Activated naive CD8-positive, alpha-beta T cell treated with anti-CD3 and anti-CD28 coated beads for 36 hours (primary cell): ENCODE results near the gene SP4. TPM values are rescaled to one million over a fixed set of nuclear protein-coding genes. Genes with fewer than 3 reads are reported as not detected.
A peak's percentile ranks its signal among the peaks of the same experiment; 100 is the strongest.

Source experiments
- DNase-seq: peaks from one replicate; pipeline ENCODE4 v3.0.0; 2021
- H3K27ac Mint-ChIP-seq: one replicate; pipeline ENCODE4 v1.8.0; 2022; ENCODE audit warnings: mild to moderate bottlenecking, moderate library complexity, mixed read lengths
- H3K27me3 Mint-ChIP-seq: one replicate; pipeline ENCODE4 v1.8.0; 2022; ENCODE audit warnings: mild to moderate bottlenecking, mixed read lengths
- H3K36me3 Mint-ChIP-seq: one replicate; pipeline ENCODE4 v1.8.0; 2021; ENCODE audit warnings: mild to moderate bottlenecking, mixed read lengths
- H3K4me1 Mint-ChIP-seq: one replicate; pipeline ENCODE4 v1.8.0; 2021; ENCODE audit warnings: mixed read lengths
- H3K4me3 Mint-ChIP-seq: one replicate; pipeline ENCODE4 v1.8.0; 2022; ENCODE audit warnings: mild to moderate bottlenecking, moderate library complexity, mixed read lengths
- H3K9me3 Mint-ChIP-seq: one replicate; pipeline ENCODE4 v1.8.0; 2022; ENCODE audit warnings: mixed read lengths
- total RNA-seq, 2 experiments: library from RNA; stranded (reverse); gene quantifications; one replicate each; pipeline ENCODE4 v1.2.3, GENCODE V29; 2021

The SP4 gene
- total RNA-seq, result 10 to 100 TPM; 17.6 to 18.0 TPM

DNA sequence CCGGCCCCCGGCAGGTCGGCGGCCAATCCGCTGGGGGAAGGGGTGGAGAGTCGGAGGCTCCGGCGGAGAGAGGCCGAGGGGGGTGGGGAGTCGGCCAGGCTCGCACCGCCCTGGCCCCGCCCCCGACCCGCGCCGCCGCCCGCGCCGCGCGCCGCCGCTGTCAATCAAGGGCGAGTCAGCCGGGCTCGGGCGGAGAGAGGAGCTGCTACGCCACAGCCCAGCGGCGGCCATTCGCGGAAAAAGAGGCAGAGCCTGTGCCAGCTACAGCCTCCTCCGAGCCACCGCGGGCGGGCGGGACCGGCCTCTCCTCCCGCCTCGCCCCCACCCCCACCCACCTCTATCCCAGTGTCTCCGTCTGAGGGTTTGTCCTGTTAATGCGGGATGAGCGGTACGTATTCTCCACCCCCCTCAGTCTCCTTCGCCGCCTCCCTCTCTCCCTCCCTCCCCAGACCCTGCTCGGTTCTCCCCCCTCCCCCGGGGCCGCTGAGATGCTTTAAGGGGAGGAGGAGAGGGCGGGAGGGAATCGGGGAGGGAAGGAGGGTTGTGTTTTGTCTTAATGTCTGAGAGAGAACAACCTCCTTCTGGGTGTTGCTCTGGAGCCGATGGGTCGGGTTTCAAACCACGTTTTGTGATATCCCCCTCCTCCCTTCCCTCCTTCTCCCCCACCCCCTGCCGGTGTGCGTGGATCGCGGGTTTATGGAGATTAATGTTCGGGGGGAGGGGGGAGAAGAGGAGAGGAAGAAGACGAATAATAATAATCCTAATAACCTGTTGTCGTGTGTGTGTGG lies at the start of gene SP4:
TSS of gene SP4 (plus strand) at position 213 of the 788 bp plus-strand sequence. CDS start at position 382, 169 bp downstream.
- H3K27ac Mint-ChIP-seq, result peak within 1 kb of the TSS; percentile 100
- peak; percentile 98 for DNase-seq
- H3K36me3 Mint-ChIP-seq, result peaks cover 25% of the 10 kb centered on the region
- peak within 1 kb of the TSS; percentile 99 for H3K4me3 Mint-ChIP-seq
- peaks cover 39% of the 10 kb centered on the region for H3K4me1 Mint-ChIP-seq
- no peaks in the 10 kb centered on the region for H3K27me3 Mint-ChIP-seq
- no peaks in the 10 kb centered on the region for H3K9me3 Mint-ChIP-seq

DNA sequence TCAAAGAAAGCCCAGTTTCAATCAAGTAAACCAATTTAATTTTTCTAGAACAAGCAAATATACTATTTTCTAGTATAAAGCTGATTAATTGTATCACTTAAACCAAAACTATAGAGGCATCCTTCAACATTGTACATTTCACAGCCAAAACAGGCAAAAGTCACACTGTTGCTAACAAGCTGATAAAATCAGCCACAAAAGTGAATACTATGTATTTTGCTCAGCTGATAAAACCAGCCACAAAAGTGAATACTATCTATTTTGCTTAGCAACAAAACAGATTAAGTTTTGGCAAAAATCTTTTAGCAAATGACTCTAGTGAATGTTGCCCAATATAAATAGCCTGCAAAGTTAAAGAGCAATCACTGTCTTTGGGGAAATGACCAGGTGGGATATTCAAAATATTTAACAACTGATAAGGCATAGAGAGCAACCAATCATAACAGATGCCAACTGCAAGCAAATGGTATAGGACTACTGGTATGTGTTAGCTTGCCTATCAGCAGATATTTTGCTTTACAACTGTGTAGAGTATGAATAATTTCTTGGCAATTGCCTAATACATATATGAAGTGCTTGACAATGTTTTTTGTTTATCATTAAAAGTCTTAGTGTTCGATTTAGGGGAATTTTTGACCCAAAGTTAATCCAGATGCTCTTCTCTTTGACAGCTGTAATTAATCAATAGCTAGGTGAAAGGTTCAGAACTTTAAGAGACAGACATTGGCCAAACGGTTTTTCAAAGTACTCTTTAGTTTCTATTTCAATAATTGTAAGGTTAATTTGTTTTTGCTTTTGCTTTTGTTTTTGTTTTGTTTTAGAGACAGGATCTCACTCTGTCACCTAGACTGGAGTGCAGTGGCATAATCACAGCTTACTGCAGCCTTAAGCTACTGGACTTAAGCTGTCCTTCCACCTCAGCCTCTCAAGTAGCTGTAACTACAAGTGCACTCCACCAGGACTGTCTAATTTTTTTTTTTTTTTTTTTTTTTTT lies 44.4 kb upstream of the SP4 start:
- Mint-ChIP-seq H3K4me1 (peaks cover 3% of the 10 kb centered on the region), H3K4me3 (no peak overlapping the region), H3K27me3 (no peaks in the 10 kb centered on the region), H3K36me3 (no peaks in the 10 kb centered on the region), H3K27ac (no peak overlapping the region), H3K9me3 (no peaks in the 10 kb centered on the region)
- no peak for DNase-seq

DNA sequence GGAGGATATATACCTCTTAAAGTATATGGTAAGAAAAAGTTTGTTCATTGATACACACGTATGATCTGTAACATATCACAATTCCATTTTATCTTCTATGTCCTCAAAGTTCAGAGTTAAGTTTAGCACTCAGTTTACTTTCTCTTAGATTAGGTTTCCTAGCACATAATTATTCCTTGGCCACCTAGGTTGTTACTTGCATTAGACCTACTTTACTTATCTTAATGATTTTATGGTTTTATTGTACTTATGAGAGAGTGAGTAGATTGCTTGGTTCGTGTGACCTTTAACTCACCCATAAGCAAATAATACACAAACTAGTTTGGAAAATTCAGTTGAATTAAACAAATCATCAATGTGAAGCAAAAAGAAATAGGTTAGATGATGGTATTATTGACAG lies 33.9 kb upstream of the SP4 start:
- Mint-ChIP-seq H3K4me1 (no peaks in the 10 kb centered on the region), H3K4me3 (no peak overlapping the region), H3K27ac (no peak overlapping the region), H3K9me3 (no peaks in the 10 kb centered on the region), H3K27me3 (no peaks in the 10 kb centered on the region), H3K36me3 (no peaks in the 10 kb centered on the region)
- no peak for DNase-seq

GRCh38 chr7:21401944-21402343 lies 25.9 kb upstream of the SP4 start:
- H3K4me1 Mint-ChIP-seq, result no peaks in the 10 kb centered on the region
- H3K9me3 Mint-ChIP-seq, result peaks cover 13% of the 10 kb centered on the region
- DNase-seq, result no peak
- H3K36me3 Mint-ChIP-seq, result peaks cover 2% of the 10 kb centered on the region
- no peaks in the 10 kb centered on the region for H3K27me3 Mint-ChIP-seq
- H3K4me3 Mint-ChIP-seq, result no peak overlapping the region
- H3K27ac Mint-ChIP-seq, result no peak overlapping the region

DNA sequence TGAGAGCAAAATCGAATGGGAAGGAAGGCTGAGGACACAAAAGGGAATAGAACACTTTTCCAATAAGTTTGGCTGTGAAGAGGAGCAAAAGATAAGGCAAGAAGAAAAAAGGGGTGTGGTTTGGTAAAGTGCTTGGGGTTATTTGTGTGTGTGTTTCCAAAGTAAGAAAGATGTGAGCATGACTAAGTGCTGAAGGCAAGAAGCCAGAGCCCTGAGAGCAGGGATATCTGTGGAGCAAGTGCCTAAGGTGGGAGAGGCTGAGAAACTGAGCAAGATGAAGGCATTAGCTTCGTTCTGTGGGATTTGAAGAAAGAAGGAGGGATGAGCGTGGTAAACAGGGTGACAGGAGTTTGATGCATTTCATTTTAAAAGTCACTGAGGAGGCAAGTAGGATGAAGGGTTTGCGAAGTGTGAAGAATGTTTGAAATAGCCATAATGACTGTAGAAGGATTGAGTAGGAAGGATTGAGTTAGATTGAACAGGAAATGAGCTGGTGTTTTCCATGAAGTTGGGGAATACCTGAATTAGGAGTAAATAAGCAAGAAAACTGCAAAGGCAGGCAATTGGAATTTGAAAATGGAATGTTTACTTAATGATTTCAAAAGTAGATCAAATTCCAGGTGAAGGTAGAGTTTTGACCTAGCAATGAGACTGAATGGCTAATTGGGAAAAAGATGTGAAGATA lies 19.9 kb upstream of the SP4 start:
- H3K27me3 Mint-ChIP-seq, result no peaks in the 10 kb centered on the region
- peaks cover 3% of the 10 kb centered on the region for H3K9me3 Mint-ChIP-seq
- DNase-seq, result no peak
- H3K27ac Mint-ChIP-seq, result no peak overlapping the region
- H3K4me1 Mint-ChIP-seq, result peaks cover 9% of the 10 kb centered on the region
- H3K4me3 Mint-ChIP-seq, result no peak overlapping the region
- no peaks in the 10 kb centered on the region for H3K36me3 Mint-ChIP-seq

DNA sequence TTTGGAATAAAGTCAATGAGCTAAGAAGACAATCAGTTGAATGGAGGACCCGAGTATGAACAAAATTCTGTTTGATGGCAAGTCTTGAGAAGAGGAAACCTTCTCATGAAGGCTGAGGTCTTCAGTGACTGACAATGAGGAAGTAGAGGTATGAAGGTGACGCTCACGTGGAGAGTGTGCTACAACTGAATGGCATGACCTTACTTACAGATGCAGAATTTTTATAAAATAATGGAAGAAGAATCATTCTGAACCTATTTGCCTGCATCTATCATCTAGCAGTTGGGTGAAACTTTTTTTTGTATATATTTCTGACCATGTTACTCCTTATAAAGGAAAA lies 19.4 kb upstream of the SP4 start:
- Mint-ChIP-seq H3K4me3 (no peak overlapping the region), H3K9me3 (peaks cover 3% of the 10 kb centered on the region)

GRCh38 chr7:21412410-21412851 lies 15.5 kb upstream of the SP4 start:
- Mint-ChIP-seq H3K27ac (no peak overlapping the region), H3K36me3 (no peaks in the 10 kb centered on the region), H3K4me3 (no peak overlapping the region), H3K4me1 (peaks cover 12% of the 10 kb centered on the region), H3K27me3 (no peaks in the 10 kb centered on the region), H3K9me3 (no peaks in the 10 kb centered on the region)
- DNase-seq, result no peak

More for the DNA sequence above, 19.4 kb upstream of the SP4 start:
- H3K27ac Mint-ChIP-seq, result no peak overlapping the region
- no peaks in the 10 kb centered on the region for H3K27me3 Mint-ChIP-seq
- no peaks in the 10 kb centered on the region for H3K36me3 Mint-ChIP-seq
- H3K4me1 Mint-ChIP-seq, result peaks cover 10% of the 10 kb centered on the region
- DNase-seq, result no peak

GRCh38 chr7:21412957-21413356 lies 14.9 kb upstream of the SP4 start:
- H3K4me3 Mint-ChIP-seq, result no peak overlapping the region
- no peaks in the 10 kb centered on the region for H3K27me3 Mint-ChIP-seq
- no peaks in the 10 kb centered on the region for H3K36me3 Mint-ChIP-seq
- H3K27ac Mint-ChIP-seq, result no peak overlapping the region
- no peak for DNase-seq
- H3K9me3 Mint-ChIP-seq, result no peaks in the 10 kb centered on the region
- H3K4me1 Mint-ChIP-seq, result peaks cover 12% of the 10 kb centered on the region

DNA sequence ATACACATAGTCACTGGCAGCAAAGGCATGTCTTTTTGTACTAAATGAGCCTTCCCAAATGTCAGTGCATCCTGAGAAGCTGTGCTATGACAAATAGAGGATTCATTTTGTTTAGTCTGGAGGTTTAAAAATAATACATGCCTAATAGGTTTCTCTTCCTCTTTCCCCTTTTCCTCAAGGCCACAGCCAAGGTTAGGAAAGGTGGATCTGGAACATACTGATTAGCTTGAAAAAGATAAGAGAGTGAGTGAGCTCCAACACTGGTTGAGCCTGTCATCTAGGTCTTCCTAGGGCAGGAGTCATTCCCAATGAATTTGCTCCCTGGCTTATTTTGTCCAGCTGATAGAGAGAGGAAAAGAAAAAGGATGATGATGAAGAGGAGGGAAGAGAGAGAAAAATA lies 14.4 kb upstream of the SP4 start:
- no peak for DNase-seq
- Mint-ChIP-seq H3K4me3 (no peak overlapping the region), H3K4me1 (peaks cover 9% of the 10 kb centered on the region), H3K27ac (no peak overlapping the region), H3K9me3 (no peaks in the 10 kb centered on the region), H3K36me3 (no peaks in the 10 kb centered on the region), H3K27me3 (no peaks in the 10 kb centered on the region)

DNA sequence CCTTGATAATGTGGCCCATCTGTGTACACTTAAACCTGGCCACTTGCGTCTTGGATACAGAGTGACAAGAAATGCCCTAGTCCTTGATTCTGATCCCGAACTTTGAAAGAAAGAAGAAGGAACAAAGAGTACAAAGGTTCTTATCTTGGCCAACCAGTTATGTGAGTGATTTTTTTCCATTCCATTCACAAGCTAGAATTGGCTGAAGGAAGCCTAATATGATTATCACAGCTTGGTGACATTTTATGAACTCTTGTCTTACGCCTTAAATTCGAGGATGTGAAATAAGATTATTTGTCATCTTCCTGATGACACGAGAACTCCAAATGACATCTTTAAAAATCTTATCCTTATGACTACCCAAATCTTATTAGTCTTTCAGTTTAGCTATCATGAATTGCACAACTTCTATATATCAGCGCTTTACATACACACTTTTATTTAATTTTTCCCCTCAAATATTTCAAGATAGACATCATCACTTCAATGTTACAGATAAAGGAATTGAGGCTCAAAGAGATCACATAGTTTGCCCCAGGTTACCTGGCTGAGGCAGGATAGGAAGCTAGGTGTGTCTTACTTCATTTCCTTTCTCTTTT lies 13.0 kb upstream of the SP4 start:
- H3K36me3 Mint-ChIP-seq, result no peaks in the 10 kb centered on the region
- peaks cover 9% of the 10 kb centered on the region for H3K4me1 Mint-ChIP-seq
- no peak overlapping the region for H3K27ac Mint-ChIP-seq
- no peak for DNase-seq
- H3K9me3 Mint-ChIP-seq, result no peaks in the 10 kb centered on the region
- no peaks in the 10 kb centered on the region for H3K27me3 Mint-ChIP-seq
- no peak overlapping the region for H3K4me3 Mint-ChIP-seq

DNA sequence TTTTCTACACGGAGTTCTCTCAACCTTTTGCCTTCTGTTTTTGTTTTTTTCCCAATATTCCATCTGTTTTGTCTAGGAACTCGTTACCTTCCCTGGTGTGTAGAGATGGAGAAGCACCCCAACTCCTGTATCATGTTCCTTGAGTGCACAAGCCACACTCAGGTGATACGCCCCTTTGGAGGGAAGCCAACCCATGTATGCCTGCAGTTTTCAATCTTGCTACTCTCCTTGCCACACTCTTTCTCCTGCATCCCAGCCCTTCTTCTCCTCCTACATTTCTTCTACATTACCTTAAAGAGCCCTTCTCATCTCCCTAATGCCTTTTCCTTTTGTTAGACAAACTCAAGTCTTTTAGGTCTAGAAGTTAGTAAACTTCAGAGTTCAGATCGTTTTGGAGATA lies 10.2 kb upstream of the SP4 start:
- H3K4me3 Mint-ChIP-seq, result no peak overlapping the region

DNA sequence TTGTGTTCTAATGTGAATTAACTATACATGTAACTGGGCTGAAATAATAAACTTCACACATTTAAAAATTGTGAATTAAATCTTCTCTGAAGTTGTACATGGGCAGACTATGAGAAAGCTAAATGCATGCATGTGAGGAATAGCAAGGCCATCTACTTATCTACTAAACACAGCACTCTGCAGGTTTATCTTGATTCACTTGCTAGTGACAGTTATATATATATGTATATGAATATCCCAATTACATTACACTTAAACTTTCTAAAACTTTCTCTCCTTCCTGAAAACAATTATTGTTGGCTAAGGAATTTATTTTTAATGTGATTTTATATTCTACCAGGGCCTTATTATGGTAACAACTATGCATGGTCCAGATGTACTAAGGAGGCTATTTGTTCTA lies 5.1 kb upstream of the SP4 start:
- no peaks in the 10 kb centered on the region for H3K27me3 Mint-ChIP-seq
- H3K36me3 Mint-ChIP-seq, result peaks cover 1% of the 10 kb centered on the region
- no peak overlapping the region for H3K4me3 Mint-ChIP-seq
- DNase-seq, result no peak
- H3K27ac Mint-ChIP-seq, result no peak overlapping the region
- no peaks in the 10 kb centered on the region for H3K9me3 Mint-ChIP-seq
- H3K4me1 Mint-ChIP-seq, result peaks cover 9% of the 10 kb centered on the region

More for the DNA sequence above, 10.2 kb upstream of the SP4 start:
- no peaks in the 10 kb centered on the region for H3K36me3 Mint-ChIP-seq
- H3K9me3 Mint-ChIP-seq, result no peaks in the 10 kb centered on the region
- DNase-seq, result no peak
- H3K4me1 Mint-ChIP-seq, result peaks cover 6% of the 10 kb centered on the region
- no peaks in the 10 kb centered on the region for H3K27me3 Mint-ChIP-seq
- no peak overlapping the region for H3K27ac Mint-ChIP-seq

DNA sequence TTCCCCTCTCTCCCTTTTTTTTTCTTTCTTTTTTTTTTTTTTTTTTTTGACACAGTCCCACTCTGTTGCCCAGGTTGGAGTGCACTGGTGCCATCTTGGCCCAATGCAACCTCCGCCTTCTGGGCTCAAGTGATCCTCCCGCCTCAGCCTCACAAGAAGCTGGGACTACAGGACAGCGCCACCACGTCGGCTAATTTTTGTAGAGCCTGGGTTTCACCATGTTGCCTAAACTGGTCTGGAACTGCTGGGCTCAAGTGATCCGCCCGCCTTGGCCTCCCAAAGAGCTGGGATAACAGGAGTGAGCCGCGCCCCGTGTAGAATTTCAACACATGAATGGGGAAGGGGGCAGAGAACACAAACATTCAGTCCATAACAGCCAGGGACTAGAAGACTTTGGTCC lies 2.6 kb upstream of the SP4 start:
- H3K27me3 Mint-ChIP-seq, result no peaks in the 10 kb centered on the region
- no peaks in the 10 kb centered on the region for H3K9me3 Mint-ChIP-seq
- H3K4me1 Mint-ChIP-seq, result peaks cover 22% of the 10 kb centered on the region
- no peak for DNase-seq
- peaks cover 17% of the 10 kb centered on the region for H3K36me3 Mint-ChIP-seq
- H3K4me3 Mint-ChIP-seq, result no peak overlapping the region
- H3K27ac Mint-ChIP-seq, result no peak overlapping the region

DNA sequence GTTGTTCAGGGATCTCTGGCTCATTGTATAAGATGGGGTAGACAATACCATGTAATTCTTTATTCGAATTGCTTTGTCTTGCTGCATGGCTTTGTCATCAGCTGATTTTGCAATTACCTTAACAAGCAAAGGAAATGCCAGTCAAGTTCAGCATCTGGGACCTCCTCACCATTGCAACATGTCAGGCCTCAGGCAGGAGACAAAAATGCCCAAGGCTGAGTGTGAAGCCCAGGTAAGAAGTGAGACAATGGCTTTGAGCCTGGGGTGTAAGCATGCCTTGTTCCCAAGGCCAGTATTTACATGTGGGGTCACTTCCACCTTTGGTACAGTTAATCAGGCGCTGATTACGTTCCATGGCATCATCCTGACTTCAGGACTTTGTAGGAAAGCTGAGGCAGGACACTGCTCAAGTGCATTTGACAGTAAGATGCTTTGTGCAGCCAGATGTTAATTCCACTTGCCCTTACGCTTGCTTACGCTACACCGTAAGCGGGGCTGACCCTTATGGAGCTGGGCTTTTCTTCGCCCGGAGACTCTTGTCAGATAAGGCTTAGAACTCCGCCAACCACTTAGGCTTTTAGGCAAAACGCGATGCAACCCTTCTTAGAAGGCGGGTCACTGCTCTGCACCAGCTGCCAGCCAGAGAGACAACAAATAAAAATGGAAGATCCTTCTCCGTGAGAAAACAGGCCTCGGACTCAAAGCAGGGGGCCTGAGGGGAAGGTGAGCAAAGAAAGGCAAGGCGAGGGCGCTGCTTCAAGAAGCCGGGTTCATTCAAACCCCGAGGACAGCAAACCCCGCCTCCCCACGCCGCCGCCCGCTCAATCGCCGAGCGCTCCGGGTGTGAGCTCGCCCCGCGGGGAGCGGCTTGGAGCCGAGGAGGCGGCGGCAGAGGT lies 1.3 kb upstream of the SP4 start:
- Mint-ChIP-seq H3K4me1 (peaks cover 29% of the 10 kb centered on the region), H3K36me3 (peaks cover 19% of the 10 kb centered on the region), H3K4me3 (peak overlapping the region; percentile 83), H3K27me3 (no peaks in the 10 kb centered on the region), H3K27ac (peak overlapping the region; percentile 87), H3K9me3 (no peaks in the 10 kb centered on the region)
- DNase-seq, result no peak
